ENCODE measurements around the gene HRH3.

DNA sequence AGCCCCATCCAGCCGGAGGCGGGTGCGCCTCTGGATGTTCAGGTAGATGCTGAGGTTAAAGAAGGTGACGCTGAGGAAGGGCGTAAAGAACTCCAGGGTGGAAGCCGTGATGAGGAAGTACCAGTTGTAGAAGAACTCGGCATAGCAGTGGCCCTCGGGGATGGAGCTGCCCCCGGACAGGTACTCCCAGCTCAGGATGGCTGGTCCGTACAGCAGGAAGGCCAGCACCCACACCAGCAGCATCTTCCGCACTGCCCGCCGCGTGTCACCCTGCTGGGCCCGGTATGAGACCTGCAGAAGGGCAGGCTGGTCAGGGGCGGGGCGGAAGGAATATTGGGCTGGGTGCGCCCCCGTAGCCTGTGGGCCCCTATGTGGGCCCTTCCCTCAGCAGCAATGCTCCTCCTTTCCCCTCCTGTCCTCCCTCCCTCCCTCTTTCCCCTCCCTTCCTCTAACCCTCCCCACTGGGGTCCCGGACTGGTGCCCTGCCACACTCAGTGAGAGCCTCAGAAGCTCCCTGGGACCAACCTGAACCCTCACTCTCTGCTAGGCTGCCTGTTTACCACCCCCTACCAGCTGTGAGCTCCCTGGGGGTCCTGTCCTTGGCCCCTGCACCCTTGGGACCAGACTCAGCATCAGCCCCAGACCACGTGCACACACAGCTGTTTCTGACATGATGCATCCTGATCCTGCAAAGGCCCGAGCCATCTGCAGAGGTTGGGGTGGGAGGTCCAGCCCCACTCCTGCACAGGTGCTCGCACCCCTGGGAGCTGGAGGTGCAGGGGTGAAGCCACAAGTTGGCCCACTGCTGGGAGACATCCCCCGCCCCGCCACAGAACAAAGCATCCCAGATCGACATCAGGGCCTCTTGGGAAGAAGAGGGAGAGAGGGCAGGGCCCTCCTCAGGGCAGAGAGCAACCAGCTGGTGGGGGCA lies 3.2 kb downstream of the HRH3 start:
- TF ChIP-seq, protein P1, sequence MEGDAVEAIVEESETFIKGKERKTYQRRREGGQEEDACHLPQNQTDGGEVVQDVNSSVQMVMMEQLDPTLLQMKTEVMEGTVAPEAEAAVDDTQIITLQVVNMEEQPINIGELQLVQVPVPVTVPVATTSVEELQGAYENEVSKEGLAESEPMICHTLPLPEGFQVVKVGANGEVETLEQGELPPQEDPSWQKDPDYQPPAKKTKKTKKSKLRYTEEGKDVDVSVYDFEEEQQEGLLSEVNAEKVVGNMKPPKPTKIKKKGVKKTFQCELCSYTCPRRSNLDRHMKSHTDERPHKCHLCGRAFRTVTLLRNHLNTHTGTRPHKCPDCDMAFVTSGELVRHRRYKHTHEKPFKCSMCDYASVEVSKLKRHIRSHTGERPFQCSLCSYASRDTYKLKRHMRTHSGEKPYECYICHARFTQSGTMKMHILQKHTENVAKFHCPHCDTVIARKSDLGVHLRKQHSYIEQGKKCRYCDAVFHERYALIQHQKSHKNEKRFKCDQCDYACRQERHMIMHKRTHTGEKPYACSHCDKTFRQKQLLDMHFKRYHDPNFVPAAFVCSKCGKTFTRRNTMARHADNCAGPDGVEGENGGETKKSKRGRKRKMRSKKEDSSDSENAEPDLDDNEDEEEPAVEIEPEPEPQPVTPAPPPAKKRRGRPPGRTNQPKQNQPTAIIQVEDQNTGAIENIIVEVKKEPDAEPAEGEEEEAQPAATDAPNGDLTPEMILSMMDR (IDR thresholded peaks at IDR 0.05): no peak
- TF ChIP-seq POLR2A (IDR thresholded peaks at IDR 0.05) (no peak), POLR2AphosphoS5 (IDR thresholded peaks at IDR 0.05) (no peak)

All from suprapubic skin (tissue), 4 donors.